Urothelium cell line (cell line): ENCODE data around the gene TCEA3.

ENCODE experiments used
- DNase-seq: peaks from one replicate; pipeline ENCODE4 v3.0.0; 2011; ENCODE audit warnings: low spot score, mixed read lengths
- FAIRE-seq: peaks from 2 replicates; lab custom pipeline; 2011; peaks lifted over from hg19 to GRCh38; lab: Jason Lieb, UNC

TCEA3 gene

DNA sequence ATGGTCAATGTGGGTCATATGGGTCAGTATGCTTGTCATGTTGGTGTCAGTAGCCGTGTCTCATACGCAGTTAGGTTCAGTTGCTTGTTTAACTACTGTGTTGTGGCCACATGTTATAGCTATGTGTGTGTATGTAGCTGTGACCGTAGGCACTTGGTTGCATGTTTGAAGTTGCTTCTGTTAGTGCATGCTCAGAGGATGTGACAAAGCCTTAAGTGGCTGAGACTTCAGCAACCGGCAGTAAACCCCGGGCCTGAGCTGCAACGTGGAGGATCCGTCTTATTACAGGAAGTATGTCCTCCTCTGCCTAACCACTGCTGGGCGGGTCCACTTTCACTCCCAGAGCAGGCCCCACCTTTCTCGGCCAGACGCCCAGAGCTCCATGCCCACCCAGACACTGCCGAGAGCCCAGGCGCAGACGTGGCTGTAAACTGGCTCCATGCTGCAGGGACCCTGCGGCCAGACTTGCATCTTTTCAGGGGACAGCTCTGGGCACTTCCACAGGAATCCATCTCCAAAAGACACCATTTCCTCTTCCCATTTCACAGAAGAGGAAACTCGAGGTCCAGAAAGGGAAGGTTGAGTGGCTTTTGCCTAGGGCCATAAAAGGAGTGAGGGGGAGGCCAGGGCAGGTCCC is 2.2 kb downstream of the TCEA3 start:
- FAIRE-seq (no peak), DNase-seq (peak; percentile 63)

DNA sequence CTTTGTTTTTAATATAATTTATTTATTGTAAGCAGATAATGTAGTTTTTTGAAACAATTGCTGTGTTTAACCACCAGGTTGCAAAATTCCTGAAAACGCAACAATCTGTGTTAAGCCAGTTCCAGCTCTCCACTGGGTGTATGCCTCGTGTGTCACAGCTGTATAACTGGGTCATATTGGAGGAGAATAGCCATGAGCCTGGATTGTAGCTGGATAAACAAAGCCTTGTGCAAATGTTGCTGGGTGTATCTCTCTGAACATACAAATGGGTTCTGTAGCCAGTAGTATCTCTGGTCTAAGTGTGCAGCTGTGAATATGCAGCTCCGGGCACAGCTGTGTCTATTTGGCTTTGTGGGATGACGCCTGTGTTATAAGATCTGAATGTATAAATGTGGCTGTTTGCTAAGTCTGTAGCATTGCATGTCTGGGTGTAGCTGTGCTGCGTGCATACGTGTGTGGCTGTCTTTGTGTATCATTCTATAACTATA is 2.8 kb downstream of the TCEA3 start:
- DNase-seq (no peak), FAIRE-seq (no peak)

DNA sequence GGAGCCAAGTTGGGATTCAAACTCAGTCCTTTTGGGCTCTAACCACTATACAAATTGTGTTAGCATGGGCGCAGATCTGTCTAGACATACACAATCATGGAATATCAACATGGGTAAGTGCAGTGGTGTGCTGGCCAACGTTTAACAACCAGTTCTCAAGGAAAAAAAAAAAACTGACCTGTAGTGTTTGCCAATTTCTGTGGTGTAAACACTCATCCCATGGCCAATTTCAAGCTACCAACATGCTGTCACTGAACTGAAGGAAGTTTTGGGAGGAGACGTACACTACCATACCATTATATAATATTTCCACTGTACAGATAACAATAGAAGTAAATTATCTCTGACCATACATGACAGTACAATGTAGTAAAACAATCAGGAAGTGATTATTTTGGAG is 3.2 kb downstream of the TCEA3 start:
- FAIRE-seq (no peak), DNase-seq (no peak)

DNA sequence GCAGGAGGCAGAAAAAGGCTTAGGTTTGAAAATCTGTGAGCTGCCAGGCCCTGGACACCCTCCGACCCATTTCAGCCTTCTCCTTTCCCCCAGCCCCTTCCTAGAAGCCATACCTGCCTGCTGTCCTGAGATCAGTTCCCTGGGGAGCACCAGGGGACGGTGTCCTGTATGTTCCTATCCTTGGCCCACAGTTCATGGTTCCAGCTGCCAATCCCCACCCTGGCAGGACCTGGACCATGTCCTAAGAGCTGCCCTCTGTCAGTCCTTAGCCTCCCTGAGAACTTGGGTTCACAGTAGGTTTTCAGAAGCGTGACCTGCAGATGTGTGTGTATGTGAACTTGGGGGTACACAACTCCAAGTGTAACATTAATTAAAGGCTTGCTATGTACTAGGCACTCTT is 3.8 kb downstream of the TCEA3 start:
- no peak for DNase-seq
- FAIRE-seq: no peak

DNA sequence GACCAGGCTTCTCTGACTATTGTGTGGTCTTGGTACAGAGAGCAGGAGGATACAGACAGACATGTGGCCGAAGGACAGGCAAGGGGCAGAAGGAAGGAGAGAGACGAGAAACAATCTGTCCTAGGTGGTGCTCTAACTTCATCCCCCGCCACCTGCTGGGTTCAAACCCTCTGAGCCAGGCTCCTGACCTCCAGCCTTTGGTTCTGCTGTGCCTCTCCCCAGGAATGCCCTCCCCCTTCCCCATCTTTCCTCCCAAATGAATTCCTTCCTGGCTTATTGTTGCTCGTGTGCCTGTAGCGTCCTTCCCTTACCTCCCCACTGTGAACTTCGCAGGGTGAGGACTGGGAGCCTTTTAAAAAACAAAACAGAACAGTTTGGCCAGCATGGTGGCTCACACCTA is 5.4 kb downstream of the TCEA3 start:
- FAIRE-seq (no peak), DNase-seq (no peak)

DNA sequence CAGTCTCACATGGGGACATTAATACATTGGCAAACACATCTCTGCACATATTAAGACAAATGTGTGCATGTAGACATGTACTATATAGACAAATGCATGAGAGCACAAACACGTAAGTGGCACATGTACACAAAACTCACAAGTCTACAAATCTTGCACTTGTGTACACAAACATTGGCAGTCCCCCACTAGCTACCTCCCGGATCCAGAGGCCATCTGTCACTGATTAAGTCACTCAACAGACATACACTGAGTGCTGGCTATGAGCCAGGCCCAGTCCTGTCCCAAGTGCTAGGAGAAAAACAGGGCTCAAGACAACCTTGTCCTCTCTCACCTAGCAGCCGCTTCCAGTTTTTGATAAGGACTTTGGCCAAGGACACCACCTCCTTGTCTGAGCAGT is 7.0 kb downstream of the TCEA3 start:
- FAIRE-seq: no peak
- DNase-seq: no peak

DNA sequence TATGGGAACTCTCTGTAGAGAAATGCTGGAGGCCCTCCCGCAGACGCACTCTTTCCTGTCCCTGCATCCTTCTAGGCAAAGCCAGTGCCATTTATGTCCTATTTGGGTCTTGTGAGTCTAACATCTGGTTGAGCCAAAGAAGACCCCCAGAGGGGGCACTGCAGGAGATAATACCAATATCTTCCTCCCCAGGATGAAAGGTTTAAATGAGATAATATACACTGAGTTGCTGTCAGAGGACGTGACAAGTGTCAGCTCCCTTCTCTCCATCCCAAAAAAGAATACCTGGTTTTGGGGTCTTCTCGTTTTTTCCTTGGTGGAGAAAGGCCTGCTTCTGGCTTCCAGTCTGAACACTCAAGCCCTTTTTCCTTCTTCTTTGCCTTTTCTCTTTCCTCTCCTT is 7.6 kb downstream of the TCEA3 start:
- DNase-seq (no peak), FAIRE-seq (no peak)

DNA sequence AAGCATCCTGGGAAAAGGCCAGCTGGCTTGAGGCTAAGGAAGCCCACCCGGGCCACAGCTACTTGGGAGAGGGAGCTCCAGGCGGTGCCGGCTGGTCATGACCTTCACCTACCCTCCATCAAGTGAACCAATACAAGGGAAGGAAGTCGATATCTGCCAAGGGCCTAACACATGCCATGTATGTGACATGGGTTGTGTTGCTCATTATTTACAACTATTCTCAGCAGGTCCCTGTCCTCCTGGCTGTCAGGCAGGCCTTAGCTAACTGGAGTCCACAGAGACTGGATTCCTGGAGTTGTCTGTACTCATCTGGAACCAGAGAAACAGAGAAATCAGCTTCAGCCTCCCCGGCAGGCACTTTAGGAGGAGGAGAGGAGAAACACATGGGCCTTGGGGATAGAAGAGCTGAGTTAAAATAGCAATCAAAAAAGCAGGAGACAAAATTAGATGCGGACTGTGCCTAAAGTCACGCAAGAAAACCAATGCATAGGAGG is 15.7 kb downstream of the TCEA3 start:
- no peak for FAIRE-seq
- DNase-seq: no peak

DNA sequence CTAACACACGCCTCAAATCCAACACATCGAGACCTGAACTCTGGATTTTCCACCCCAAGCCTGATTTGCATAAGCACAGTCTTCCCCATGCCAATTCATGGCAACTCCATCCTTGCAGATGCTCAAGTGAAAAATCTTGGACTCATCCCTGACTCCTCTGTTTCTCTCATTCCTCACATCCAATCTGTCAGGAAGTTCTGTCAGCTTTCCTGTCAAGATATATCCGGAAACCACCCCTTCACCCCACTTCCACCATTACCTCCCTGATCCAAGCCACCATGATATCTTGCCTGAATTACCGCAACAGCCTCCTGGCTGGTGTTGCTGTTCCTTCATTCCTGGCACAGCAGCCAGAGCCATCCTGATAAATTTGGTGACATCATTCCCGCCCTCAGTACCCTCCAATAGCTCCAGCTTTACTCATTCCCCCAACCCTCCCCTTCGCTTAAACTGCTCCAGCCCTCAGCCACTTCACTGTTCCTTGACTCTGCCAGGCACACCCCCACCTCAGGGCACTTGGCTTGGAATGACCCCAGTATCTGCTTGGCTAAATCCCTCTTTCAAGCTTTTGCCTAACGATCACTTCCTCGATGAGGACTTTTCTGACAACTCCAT is 17.4 kb downstream of the TCEA3 start:
- DNase-seq (no peak), FAIRE-seq (no peak)

DNA sequence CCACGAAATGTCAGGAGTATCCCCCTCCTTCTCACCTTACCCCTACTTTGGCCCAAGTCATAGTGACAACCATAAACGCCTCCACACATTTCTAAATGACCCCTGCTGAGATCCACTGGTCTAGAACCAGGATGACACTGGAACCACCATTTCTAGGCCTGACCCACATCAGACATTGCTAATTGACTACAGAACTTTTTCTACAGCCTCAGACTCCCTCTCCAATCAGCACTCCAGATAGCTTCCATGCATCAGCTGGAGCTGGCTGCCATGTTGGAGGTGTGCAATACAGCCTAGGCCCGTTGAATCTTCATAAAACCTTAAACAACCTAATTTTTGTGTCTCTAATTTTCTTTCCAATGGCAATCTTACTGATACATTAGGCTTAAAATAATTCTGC is 18.6 kb downstream of the TCEA3 start:
- FAIRE-seq (no peak), DNase-seq (no peak)

DNA sequence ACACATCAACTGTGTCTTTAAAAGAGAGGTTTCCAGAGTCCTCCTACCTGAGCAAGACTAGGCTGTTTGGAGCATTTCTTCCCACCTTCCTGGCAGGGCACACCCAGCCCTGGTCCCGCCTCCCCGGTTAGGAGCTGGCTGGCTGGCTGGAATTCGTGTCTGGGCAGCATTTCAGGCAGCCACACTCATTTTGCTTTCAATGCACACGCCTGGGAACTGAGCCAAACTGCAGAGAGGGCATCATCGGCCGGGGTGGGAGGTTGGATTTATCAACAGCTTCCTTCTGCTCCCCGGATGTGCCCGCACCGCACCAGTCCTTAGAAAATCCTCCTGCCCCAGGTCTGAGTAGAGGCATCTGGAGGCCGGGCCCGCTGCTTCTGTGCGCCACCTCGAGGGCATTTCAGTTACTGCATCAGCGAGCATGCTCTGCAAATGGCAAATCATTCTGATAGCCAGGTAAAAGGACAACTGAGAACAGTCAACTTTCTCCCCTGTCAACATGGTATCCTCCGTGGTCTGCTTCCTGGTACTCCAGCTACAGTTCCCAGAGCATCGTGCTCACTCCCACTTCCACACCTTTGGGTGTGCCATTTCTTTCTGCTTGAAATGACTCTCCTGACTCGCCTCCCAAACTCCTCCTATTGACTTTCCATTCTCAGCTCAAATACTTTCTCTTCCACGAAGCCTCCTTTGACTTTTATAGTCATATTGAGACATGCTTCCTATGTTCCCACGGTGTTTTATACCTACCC is 20.6 kb downstream of the TCEA3 start:
- FAIRE-seq (peak; percentile 89), DNase-seq (peak; percentile 95)

DNA sequence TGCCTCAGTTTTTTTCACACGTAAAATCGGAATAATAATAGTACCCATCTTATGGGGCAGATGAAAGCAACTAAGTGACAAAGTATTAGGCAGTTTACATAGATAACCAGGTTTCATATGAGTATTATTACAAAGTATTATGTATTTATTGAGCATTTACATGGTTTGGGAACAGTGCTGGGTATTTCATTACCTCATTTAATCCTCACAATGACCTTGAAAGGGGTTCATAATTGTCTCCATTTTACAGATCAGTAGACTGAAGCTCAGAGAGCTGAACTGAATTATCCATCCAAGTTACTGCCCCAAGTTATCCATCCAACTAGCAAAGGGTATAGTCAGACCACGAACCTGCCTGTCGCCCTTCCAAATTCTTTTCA is 21.2 kb downstream of the TCEA3 start:
- DNase-seq (no peak), FAIRE-seq (no peak)

DNA sequence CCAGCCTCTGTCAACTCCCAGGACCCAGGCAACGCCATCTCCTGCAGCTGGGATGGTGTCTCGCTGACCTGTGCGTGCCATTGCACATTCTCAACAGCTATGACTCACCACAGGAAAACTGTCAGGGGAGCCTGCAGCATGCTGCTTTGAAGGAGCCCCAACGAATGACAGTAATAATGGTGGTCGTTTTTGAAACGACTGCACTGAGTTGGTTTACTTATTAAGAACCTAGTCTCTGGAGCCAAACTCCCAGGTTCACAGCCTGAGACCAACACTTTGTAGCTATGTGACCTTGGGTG is 21.6 kb downstream of the TCEA3 start:
- FAIRE-seq: no peak
- DNase-seq: peak; percentile 75

DNA sequence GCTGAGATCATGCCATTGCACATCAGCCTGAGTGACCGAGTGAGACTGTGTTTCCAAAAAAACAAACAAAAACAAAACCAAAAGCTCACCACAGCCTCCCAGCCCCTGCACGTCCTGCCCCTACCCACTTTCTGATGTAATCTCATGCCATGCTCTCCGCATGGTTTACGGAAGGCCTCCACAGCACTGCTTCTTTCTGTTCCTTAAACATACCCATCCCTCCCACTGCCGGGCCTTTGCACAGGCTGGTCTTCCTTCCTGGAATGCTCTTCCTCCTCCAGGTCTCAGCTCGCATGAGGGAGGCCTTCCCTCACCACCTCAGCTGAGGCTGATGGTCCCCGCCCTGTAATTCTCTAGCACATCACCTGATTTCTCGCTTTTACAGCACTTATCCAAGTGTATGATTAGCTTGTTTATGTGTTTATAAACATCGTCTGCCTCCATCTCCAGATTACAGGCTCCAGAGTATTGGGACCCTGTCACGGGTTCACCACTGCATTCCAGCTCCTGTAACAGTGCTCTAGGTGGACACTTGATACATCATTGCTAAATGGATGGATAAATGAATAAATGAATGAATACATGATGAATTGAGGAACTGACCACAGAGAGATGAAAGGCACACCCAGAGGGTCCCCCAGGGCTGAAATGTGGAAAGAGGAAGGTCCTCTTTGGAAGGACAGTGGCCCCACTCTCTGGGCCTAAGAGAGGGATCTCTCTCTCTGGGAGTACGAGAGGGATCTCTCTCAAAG is 22.1 kb downstream of the TCEA3 start:
- FAIRE-seq: no peak
- no peak for DNase-seq

DNA sequence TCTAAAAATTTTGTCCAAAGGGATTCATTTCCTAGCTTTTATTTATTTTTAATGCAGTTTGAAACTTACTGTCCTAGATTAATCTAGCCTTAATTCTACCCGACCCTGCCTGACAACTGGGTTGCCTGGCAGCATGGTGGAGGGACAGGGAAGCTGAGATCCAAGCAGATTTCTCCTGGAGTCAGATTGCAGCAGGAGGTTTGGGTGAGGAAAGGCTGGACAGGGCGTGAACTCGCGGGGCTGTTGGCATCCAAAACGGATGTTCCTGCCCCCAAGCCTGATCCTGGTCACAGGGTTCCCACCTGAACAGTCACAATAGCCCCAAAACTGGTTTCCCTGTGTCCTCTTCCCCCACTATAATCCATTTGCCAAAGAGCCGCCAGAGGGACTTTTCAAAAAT is 23.2 kb downstream of the TCEA3 start:
- DNase-seq (no peak), FAIRE-seq (no peak)

DNA sequence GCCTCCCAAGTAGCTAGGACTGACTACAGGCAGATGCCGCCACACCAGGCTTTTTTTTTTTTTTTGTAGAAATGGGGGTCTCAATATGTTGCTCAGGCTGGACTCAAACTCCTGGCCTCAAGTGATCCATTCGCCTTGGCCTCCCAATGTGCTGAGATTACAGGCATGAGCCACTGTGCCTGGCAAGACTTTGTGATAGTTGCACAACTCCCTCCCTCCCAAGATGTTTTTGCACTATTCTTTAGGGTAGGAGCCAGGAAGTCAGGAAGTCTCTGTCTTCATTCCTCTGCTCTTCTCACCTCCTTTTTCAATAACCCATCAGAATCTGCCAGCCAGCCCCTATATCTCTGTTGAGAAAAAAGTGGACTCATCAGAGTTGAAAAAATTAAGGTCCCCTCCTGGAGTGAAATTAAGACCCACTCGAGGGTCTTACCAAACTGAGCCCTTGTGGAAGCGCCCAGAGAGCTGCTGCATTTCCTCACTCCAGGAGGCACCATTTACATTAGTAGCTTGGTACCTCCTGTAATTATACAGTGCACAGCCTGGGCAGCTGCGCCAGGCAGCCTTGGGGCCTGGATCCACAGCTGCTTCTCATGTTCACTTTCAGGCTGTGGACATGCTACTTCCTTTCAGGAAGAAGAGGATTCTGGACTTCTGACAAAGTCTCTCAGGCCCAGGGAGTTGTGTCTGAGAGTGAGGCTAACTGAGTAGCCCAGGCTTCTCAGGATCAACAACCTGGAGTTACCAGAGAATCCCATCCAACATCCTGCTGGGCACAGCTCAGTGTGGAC is 24.0 kb downstream of the TCEA3 start:
- no peak for FAIRE-seq
- no peak for DNase-seq

DNA sequence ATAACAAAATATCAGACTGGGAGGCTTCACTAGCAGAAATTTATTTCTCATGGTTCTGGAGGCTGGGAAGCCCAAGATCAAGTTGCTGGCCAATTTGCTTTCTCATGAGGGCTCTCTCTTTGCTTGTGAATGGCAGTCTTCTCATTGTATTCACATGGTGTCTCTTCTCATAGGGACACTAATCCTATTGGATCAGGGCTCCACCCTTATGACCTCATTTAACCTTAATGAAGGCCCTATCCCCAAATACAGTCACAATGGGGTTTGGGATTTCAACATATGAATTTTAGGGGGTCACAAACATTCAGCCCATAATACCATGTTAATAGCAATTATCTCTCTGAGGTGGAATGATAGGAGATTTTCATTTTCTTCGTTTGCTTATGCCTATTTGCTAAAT is 25.3 kb downstream of the TCEA3 start:
- FAIRE-seq (no peak), DNase-seq (no peak)

DNA sequence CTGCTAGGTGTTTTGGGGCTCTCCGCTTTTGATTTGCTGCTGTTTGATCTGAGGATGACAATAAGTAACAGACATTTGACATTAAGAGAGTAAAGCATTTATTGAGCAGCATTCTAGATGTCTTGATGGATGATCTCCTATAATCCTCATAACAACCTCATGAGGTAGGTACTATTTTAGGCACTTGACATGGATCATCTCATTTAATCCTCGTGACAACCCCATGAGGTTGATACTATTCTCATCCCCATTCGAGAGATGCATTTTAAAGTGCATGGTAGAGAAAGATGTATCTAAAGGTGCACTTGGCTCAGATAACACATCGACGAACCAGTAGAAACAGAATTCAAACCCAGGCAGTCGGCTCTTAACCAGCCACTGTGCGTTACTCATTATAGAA is 26.6 kb downstream of the TCEA3 start:
- FAIRE-seq: no peak

DNA sequence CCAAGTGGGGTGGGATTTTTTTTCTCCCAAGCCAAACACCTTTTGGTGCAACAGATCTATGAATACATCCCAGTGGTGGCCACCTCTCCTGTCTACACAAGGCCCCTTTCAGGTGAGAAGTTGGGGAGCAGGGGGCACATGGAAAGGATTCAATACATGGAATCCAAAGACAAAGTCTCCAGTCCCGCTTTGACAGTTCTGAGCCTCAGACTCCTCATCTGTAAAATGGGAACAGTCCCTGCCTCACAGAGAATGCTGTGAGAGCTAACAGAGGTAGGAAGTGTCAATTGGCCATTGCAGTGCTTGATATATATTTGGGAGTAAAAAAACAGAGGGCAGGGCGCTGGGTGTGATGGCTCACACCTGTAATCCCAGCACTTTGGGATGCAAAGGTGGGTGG is 28.2 kb downstream of the TCEA3 start:
- FAIRE-seq: no peak

More for the DNA sequence above, 26.6 kb downstream of the TCEA3 start:
- no peak for DNase-seq

DNA sequence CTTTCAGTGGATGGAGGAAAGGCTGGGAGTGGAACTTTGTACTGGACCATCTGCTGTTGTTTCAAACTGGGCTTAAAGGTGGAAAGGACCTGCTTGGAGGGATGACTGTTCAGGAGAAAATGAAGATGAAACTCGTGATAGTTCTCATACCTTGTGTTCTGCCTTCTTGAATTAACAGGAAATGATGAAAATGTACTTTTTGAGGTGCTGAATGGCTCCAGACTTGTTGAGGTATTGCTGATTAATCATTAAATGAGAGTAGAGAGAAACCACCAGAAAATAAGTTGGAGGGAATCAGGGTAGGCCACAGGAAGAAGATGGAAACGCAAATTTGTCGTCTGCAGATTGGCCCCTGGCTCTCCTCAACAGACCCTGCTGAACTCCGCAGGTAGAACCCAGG is 28.7 kb downstream of the TCEA3 start:
- no peak for FAIRE-seq
- no peak for DNase-seq

More for the DNA sequence above, 28.2 kb downstream of the TCEA3 start:
- no peak for DNase-seq
